ENCODE measurements around the gene RPS5.

Gene RPS5

GRCh38 chr19:58392945-58393724 is 6.1 kb downstream of the RPS5 start:
- TF ChIP-seq, protein P1, sequence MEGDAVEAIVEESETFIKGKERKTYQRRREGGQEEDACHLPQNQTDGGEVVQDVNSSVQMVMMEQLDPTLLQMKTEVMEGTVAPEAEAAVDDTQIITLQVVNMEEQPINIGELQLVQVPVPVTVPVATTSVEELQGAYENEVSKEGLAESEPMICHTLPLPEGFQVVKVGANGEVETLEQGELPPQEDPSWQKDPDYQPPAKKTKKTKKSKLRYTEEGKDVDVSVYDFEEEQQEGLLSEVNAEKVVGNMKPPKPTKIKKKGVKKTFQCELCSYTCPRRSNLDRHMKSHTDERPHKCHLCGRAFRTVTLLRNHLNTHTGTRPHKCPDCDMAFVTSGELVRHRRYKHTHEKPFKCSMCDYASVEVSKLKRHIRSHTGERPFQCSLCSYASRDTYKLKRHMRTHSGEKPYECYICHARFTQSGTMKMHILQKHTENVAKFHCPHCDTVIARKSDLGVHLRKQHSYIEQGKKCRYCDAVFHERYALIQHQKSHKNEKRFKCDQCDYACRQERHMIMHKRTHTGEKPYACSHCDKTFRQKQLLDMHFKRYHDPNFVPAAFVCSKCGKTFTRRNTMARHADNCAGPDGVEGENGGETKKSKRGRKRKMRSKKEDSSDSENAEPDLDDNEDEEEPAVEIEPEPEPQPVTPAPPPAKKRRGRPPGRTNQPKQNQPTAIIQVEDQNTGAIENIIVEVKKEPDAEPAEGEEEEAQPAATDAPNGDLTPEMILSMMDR (conservative IDR thresholded peaks at IDR 0.05; ENCODE audit: low read depth, low read length) = no peak
- no peak for DNase-seq (ENCODE audit: low read depth)
- no peak overlapping the region for H3K4me3 ChIP-seq (ENCODE audit: low read length)

- TF ChIP-seq, protein P1 (conservative IDR thresholded peaks at IDR 0.05; ENCODE audit: low read depth, low read length) = no peak
- no peak overlapping the region for H3K4me3 ChIP-seq (ENCODE audit: low read length)
- no peak for DNase-seq (ENCODE audit: low read depth)
These were observed 6.6 kb downstream of the RPS5 start for GRCh38 chr19:58393725-58394033.

- no peak overlapping the region for H3K4me3 ChIP-seq (ENCODE audit: low read length)
These were observed 7.8 kb downstream of the RPS5 start for GRCh38 chr19:58394821-58395219.

DNA sequence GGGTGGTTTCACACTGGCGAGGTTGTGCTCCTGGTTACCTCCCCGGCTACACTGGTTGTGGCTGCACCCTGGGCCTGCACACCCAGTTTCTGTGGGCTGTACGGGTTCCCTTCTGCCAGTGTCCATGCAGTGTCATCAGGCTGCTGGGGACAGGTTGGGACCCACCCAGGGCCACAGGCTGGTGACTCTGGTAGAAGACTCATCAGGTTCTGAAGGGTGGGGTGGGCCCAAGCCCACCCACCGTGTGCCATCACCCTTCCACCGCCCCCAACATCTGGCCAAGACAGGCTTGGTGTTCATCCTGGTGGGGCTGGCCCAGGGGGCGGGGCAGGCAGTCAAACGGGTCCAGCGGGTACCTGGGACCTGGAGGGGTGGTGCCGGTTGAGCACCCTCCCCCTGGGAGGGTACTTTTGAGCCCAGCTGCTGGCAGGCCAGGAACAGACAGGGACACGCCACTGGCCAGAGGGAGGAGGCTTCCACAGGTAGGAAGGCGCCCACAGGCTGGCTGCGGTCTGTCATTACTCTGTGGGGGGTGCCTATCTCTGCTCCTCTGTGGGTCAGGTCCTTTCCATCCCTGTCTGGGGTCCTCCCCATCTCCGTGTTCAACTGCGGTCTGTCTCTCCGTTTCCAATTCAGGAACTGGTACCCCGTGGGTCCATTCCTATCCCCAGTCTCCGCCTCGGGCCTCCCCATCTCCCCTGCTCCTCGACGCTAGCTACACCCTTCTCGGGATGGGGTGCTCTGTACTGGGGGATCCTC is 8.3 kb downstream of the RPS5 start, which contains the start of gene RNF225:
Gene RNF225, plus strand, starts transcription at position 437 of the 759 bp plus-strand sequence. CDS start 434 bp downstream, outside the sequence.
- DNase-seq (ENCODE audit: low read depth) = no peak
- TF ChIP-seq, protein P1 (conservative IDR thresholded peaks at IDR 0.05; ENCODE audit: low read depth, low read length) = no peak
- H3K4me3 ChIP-seq (ENCODE audit: low read length) = no peak within 1 kb of the TSS

More at GRCh38 chr19:58394821-58395219, 7.8 kb downstream of the RPS5 start:
- DNase-seq (ENCODE audit: low read depth) = no peak
- TF ChIP-seq, protein P1 (conservative IDR thresholded peaks at IDR 0.05; ENCODE audit: low read depth, low read length) = no peak

GRCh38 chr19:58395979-58396627 is 9.0 kb downstream of the RPS5 start:
- no peak overlapping the region for H3K4me3 ChIP-seq (ENCODE audit: low read length)
- TF ChIP-seq, protein P1 (conservative IDR thresholded peaks at IDR 0.05; ENCODE audit: low read depth, low read length) = no peak
- DNase-seq (ENCODE audit: low read depth) = no peak

GRCh38 chr19:58396691-58397532 is 9.8 kb downstream of the RPS5 start:
- TF ChIP-seq, protein P1 (conservative IDR thresholded peaks at IDR 0.05; ENCODE audit: low read depth, low read length) = no peak
- H3K4me3 ChIP-seq (ENCODE audit: low read length) = no peak overlapping the region
- DNase-seq (ENCODE audit: low read depth) = no peak
